Stimulated activated CD4-positive, alpha-beta T cell treated with anti-CD3 and anti-CD28 coated beads, Interleukin-12 subunit alpha, Interleukin-12 subunit beta, amount 100 ng/mL, for 4 hours (primary cell): Measurements from ENCODE around the gene LSAMP.

Experiments used
- DNase-seq: peaks from one replicate; pipeline ENCODE4 v3.0.0-alpha.2; 2020

LSAMP gene

DNA sequence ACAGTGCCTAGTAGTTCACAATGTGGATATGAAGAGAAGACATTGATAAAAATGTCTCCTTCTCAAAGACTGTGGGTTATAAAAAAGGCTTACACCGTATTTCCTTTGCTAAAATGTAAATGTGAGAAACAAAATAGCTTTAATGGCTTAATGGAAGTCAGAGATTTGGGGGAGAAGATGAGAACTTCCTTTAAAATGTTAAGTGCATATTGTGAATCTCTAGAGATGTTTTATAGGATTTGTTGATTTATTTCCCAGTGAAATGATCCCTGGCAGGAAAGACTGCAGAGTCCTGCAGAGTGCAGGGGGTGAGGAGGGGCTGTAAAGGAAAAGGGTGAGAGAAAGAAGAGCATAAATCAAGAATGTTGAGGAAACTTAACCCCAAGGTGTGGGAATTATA, 516.9 kb downstream of the LSAMP start:
- DNase-seq, result no peak

DNA sequence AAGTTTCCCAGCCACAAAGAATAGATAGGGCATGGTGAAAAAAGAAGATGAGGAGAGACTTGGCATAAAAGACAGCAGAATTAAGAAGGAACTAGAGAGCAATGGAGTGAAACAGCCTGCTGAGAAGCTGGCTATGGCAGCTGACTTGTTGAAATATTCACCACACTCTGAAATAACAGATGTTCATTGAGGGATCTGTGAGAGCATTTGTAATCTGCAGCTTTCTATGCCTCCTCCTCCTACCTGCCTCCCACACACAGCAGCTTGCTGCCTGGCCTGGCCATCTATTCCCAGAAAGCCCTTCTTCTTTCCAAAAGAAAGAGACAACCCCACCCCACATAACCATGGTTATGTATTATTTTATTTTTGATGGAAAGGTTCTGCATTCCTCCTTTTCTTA, 518.1 kb downstream of the LSAMP start:
- no peak for DNase-seq

DNA sequence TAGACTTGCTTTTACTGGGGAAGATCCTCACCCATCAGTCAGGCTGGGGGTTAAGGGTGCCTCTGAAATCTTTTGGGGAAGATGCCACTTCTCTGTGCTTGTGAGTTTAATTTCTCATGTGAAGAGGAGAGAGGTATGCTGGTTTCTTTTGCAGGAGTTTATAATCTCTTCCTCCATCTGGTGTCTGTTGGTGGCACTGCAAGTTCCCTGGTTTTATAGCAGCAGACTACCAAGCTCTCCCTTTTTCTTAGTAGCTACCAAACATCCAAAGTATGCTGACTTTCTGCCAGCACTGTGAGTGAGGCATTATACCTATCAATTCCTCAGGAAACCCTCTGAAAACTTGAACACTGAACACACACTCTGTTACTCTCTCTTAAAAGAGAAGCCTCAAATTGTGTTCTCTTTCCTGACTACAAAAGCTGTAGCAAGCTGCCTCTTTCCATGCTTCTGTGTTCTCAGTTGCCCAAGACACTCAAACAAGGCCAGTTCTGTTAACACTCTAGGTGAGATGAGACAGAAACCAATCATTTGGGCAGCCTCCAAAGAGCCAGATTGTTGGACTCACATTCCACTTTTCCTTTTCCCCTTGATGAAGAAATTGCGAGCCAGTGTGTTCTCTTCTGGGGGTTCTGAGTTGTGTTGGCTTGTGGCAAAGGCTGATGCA, 522.5 kb downstream of the LSAMP start:
- no peak for DNase-seq

DNA sequence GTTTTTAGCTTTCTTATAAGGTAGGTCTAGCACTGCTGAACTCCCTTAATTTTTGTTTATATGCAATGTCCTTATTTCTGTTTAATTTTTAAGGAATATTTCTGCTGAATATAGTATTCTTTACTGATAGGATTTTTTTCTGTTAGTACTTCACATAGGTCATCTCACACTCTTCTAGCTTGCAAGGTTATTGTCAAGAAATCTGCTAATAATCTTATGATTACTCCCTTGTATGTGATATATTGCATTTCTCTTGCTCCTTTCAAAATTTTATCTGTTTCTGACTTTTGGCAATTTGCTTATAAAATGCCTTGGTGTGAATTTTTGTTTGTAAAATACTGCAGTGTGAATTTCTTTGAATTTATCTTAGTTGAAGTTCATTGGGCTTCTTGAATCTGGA, 523.6 kb downstream of the LSAMP start:
- DNase-seq, result no peak

DNA sequence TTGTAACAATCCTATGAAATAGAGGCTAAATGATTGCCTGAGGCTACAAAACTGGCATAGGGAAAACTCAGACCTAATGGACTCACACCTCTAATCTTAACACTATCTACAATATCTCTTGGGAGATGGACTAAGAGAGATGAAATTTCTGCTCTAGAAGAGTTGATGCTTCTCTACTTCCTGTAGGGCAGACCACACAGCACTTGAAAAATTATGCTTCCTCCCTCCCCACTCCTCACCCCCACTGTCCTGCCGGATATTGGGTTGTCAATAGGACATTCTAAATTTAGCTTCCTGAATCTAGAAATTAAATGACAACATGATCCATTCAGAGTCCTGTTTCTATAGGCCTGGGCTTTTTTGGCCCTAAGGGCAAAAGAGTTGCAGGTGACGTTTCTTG, 526.4 kb downstream of the LSAMP start:
- no peak for DNase-seq

DNA sequence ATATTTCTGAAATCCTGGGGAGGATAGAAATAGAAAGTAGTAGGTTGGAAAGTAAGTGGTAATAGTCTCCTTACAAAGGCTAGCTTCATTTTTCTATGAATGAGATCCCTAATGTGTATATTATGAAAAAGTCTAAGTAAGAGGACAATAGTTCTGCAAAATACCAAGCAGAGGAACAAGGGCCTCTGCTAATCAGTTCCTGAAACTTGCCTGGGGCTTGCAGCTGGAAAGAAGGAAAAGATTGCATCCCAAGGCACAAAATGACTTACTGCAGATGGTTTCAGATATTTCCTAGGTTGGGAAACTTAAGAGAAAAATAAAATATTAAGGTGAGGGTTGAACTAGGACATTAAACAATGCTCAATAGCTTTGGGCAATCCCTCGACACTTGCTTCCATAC, 528.4 kb downstream of the LSAMP start:
- DNase-seq, result no peak

DNA sequence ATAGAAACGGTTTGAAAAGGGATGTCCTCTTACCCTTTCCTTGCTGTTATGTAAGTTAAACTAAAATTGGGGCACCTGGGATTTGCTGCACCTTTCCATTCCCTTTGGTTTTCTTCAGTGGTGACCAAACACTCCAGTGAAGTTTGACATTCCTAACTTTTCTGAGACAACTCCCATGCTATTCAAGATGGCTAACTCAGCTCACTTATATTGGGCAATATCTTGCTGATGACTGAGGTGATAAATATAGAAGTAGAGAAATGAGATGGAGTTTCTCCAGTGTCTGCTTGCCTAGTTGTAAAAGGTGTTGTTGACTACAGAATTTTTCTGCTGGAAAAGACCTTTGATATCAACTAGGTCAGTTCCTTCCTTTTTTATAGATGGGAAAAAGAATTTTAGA, 530.2 kb downstream of the LSAMP start:
- no peak for DNase-seq

DNA sequence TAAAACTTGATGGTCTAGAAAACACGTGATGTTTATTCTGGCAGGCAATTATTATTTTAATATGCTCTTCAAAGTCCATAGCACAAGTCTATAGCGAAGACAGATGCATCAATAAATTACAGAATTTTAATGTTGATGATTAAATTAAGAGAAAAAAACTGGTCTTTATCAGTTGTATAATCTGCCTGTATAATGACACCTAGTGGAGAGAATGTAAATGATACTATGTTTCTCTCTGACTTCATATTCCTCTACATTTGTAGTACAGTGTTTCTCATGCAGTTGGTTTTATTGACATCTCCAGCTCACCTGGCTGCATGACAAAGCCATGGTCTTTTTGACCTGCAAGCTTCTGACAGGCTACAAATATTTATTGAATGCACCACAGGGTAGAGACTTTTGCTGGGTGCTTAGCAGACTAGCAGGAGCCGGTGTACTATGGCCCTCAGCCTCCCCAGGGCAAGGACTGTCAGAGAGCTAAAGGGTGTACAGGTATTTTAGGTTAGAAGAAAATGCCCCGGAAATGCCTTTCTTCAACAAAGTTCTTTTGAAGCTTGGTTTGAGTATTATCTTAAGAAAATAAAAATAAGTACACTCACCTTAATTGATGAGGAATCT, 532.1 kb downstream of the LSAMP start:
- no peak for DNase-seq

DNA sequence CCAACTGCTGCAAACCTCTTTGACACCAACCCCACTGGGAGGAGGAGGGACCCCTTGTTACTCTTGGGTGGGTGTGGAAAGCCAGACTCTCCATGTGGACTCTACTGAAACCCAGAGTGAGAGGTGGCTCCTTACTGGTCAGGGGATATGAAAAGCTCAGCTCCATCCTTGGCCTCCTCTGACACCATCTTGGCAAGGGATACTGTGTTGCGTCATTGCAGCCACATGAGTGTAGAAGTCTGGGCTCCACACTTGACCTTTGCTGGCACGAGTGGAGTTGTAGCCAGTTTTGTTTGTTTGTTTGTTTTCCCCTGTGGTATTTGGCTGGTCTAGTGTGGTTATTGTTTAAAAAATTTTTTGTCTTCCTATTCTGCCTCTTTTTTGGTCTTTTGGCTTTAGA, 532.9 kb downstream of the LSAMP start:
- no peak for DNase-seq

DNA sequence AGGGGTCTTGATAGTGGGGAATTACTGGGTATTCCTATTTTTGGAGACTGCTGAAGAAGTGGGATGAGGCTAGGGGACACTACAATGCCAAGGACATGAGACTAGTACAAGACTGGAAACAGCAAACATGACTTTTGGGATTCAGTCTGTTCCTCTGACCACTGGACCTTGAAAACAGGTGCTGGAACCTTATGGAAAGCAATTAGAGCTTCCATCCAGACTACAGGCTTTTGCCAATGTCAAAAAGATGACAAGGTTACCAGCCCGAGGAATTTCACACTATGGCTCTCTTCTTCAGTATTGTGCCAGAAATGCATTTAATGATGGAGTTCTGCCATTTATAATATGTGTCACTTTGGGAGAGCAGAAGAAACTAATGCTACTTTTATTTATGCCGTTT, 539.4 kb downstream of the LSAMP start:
- no peak for DNase-seq

DNA sequence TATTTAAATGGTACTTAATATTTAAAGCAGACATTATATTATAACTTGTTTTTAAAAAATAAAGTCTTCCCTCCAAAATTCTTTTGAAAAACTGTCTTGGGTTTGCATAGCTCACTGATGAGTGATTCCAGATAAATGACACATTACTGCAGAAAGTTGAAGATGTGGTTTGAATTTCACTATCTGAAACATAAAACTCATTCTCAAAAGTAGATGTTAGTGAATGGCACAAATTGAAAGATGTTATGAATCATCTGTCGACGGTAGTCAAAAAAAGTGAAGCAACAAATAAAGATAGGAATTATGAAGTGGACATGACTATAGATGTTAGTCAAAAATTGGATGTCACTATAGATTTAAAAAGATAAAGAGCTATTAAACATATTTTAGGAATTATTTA, 541.4 kb downstream of the LSAMP start:
- DNase-seq, result no peak

DNA sequence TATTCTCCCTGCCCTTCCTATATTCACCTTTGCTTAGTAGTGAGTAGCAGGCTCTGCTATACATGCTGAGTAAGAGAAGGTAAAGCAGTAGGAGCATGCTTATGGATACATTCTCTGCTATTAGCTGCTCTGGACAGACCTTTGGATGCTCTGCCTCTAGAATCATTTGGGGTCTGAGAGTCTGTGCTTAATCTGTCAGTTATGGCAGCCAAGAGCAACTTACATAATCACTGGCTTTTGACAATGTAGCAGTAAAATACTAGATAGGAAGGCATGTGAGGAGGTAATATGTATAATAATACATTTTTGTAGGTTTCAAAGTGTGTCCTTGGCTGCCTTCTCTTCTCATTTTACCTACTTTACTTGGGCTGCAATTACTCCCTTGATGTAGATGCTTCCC, 544.3 kb downstream of the LSAMP start:
- DNase-seq, result no peak

DNA sequence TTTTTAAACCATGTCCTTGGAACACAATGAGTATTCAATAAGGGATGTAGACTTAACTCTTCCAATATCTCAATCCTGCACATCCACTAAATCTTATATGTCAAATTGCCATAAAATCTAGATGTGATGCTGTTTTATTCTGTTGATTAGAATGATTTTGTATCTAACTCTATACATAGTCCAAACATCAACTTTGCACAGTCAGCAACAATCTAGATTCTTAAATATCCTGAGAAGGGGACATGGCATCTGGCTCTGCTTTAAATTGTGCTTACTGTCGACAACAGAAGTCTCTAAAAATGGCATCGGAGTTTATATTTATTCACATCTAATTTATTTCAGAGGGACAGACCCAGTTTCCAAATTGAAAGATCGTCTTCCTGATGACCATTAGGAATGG, 545.8 kb downstream of the LSAMP start:
- no peak for DNase-seq

DNA sequence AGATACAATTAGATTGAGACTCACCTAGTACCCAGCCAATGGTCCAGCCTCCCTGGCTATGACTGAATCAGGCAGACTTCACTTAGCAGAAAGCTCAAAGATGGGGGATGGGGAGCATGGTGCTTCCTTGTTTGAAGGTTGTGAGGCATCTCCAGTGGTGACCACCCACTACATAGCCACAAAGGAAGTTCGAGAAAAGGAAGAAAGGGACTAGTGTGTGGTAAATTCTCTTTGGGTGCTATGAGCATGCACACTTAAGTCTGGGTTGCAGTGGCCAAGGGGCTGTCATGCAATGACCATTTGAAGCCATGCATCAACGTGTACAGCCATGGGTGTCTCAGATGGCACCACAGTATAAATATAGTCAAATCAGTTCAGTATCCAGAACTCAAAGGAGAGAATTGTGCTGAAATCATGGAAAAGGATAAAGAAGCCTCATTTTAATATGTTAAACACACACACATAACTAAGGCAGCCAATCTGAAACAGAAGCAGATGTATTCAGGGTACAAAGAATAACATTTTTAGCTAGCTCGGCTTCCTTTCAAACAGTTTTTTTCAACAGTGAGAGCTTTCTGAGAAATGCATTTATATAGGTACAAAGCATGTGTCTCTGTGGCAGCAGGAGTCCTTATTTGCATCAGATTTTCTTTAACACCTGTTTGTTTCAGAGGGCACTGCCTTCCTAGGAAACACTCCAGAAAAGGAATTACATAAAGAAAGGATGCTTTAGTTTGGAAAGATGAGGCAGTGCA, 546.5 kb downstream of the LSAMP start:
- no peak for DNase-seq

DNA sequence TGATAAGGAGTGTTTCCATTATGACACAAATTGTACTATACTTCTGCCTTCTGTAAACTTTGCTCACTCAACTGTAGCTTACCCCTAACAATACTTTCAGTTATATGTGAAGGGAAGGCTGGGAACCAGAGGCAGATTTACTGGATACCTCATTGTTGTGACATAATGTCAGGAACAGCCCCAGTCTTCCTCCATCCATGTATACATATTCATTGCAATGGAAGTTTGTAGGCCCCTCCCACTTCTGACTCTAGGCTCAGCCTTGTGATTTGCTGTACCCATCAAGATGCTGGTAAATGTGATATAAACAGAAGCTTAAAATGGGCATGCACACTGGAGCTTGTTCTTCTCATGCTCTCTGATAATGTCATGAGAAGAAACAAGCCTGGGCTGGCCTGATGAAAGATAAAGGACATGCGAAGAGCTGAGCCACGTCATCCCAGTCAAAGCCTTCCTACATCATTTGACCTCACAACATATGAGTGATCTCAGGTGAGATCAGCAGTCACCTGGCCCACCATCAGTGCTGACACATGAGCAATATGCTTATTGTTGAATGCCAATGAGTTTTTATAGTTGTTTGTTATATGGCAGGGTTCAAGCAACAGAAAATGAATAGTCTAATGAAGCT, 554.2 kb downstream of the LSAMP start:
- no peak for DNase-seq

DNA sequence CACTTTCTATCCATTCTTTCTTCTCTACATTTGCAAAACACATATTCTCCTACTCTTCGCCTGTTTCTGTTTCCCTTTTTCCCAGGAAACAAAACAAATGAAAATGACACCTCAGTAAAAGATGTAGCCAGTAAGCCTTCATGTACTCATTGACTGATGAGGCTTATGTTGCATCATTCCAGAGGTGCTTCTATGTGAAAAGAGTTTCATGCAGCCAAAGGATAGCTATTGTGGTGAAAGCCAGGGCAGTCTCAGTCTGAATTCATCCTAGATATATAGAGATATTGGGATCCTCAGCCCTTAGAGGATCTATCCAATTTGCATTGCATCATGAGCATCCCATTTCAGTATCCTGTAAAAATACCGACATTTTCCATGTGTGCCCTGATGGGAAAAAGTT, 554.7 kb downstream of the LSAMP start:
- no peak for DNase-seq

DNA sequence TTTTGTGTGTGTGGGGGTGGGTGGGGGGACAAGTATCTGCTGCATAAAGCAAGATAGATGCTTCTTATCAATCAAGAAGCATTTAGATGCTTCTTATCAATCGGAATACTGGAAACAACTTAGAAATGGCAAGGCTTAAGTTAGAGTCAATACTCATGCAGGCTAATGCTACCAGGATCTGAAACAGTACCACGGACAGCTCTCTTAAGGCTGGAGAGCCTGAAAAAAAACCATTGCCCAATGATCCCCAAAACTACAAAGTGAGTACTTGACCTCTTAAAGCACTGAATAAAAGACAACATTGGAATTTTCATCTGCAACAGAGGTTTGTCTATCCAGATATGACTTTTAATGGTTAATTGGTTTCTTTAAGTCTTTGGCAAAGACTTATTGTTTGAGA, 559.7 kb downstream of the LSAMP start:
- no peak for DNase-seq

DNA sequence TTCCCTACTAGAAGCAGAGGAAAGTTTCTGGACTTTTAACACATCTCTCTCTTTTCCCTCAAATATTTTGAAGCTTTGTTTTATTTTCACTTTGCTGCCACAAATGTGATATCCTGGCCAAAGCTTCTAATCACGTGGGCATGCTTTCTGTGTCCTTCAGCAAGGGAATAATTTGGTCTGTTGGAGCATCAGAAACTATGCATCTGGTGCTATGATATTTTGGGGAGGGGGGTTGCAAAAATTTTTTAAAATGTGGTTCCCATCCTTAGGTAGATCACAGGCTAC, 567.7 kb downstream of the LSAMP start:
- no peak for DNase-seq

DNA sequence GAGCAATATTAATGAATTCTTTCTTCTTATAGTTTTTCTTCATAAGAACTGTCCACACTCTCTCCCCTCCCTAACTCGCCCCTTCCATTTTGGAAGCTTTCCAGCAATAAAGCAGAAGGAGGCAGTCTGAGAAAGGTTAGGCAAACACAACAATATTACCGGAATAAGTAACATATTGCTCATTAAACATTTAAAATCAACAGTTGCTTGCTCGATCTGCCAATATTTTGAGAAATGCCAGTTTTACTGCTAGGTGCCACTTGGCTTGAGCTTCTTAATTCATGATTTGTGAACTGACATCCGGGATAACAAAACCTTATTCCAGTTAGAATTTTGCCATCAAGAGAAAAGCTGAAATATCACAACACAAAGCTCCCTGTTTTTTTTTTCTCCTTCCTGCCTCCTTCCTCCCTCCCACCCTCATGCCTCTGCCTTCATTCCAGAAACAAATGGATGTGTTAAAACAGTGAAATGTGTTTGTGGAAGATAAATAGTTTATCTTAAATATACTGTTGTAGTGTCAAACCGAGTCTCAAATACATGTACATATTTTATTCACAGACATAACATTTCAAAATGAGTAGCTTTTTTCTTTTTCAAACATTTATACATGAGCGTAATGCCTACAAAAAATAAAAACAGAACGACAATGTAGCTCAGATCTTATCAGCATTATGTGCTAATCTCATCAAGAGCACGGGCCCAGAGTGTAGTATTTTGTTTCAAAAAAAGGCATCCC, 568.2 kb downstream of the LSAMP start:
- DNase-seq, result no peak

DNA sequence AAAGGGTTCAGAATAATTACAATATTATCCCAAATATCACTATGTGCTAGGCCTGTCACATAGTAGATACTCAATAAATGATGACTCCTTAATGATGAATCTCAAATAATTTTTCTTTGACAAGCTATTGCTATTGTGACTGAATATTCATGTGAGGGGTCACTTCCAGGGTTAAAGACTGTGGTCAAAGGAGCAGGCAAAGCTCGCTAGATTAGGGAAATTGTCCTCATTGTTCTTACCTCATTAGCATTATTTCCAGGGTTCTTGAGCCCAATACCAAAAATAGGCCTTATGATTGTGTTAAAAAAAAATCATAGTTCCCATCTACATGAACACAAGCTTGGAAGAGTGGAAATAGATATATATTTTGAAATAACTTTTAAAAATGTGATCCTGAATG, 569.8 kb downstream of the LSAMP start:
- no peak for DNase-seq

DNA sequence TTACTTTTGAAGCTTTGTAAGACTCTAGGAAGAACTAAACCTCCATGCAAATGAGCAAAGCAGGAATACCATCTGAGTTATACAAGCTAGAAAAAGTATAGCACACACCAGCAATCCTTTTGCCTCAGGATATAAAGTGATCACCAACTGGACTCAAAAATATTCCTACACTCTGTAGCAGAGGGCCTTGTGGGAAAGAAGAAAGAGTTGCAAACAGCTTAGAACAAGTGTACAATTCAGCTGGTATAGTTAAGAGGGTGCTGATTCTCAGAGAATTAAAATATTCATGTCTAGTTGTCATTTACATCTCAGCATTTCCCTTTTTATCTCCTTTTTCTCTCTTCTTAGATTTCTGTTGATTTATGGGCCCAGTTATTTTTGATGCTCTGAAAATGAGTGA, 573.6 kb downstream of the LSAMP start:
- DNase-seq, result no peak

DNA sequence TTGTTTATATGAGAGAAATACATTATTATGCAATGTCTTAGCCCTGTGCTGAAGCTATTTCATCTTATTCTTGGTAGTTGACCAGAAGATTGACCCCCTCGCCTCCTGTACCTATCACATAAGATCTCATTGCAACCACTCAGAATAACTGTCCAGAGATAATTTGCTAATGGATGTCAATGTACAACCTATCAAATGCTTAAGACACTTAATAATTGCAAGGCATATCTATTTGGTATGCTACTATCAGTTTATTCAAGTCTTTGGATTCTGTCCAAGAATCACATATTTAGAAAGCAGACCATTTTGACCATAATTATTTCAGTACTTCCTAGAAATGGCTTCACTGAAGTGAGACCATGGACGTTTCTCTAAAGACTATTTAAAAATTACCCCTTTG, 580.4 kb downstream of the LSAMP start:
- DNase-seq, result no peak

DNA sequence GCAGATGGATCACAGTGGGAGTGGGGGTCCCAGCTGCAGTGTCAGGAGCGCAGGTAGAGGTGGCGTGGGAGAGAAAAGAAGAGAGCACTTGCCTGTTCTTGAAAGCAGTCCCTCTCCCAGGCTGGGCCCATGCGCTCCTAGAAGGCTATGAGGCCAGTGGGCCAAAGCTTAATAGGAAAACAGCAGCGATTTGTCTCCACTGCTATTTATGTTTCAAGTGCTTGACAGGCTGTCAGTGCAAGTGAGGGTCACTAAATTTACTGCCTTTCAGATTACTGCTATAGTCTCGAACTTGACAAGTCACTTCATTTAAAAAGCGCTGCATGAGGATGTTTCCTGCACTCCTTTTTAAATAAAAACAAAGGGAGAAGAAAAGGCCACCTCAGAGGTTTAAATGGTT, 582.4 kb downstream of the LSAMP start:
- no peak for DNase-seq

DNA sequence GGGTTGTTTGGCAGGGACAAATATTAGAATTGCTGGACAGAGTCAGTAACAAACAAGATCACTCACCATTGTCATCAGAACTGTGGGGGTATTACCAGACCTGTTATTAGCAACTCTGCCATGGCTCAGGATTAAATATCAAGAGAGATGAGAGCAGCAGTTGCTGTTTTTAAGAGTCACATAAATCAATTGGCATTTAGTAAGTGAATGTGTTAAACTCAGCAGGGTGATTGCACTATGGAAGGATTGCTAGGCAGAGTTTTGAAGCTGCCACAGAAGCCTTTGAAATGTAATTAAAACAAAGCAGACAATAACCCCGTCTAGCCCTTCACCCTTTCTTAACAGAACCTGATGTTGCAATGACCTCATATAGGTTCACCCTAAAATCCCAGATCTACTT, 583.2 kb downstream of the LSAMP start:
- no peak for DNase-seq
